H1 (cell line): ENCODE data around the gene UBE2H. TPM values are rescaled to one million over a fixed set of nuclear protein-coding genes. Genes with fewer than 3 reads are reported as not detected.

ENCODE experiments used
- BACH1 ChIP-seq: IDR thresholded peaks from 2 replicates; pipeline ENCODE4 v1.6.1; 2012; ENCODE audit warnings: low read length, improper control_type of control experiment
- BCL11A ChIP-seq, 2 experiments: IDR thresholded peaks; one replicate each; pipeline ENCODE4 v1.6.1; 2011; ENCODE audit warnings: low read depth in 2 of 2, low read length in 2 of 2, mild to moderate bottlenecking in 2 of 2
- JUND ChIP-seq: IDR thresholded peaks from 2 replicates; pipeline ENCODE4 v1.6.1; 2011; ENCODE audit warnings: mild to moderate bottlenecking, improper control_type of control experiment, low read length
- polyA plus RNA-seq, 7 experiments: library from polyadenylated mRNA; depleted of rRNA in 3 of 7; stranded (reverse) in 5 of 7; unstranded in 2 of 7; fragments of >200 nt in 5 of 7; fragments of 200-250 nt in 2 of 7; gene quantifications; 1 replicate in 5 of 7; 2 replicates in 1 of 7; 4 replicates in 1 of 7; pipeline versions ENCODE4 v1.2.1 to v1.2.3, GENCODE V29; 2011 to 2013; ENCODE audit warnings: missing spikeins in 2 of 7, mixed read lengths in 2 of 7
- total RNA-seq: library from RNA; stranded (reverse); fragmentation: NEBNext Ultra II Directional; extraction: Animal tissue kit (Norgen Biotek cat#: 25700); gene quantifications from 2 replicates; pipeline ENCODE4 v1.2.1, GENCODE V29; 2021
- TF ChIP-seq, protein P1 (sequence below): fragments of 300-600 bp; sonication (generic); IDR thresholded peaks from 2 replicates; pipeline ENCODE4 v1.7.1; 2012; ENCODE audit warnings: low read length, moderate library complexity, mild to moderate bottlenecking, inconsistent platforms; ENCODE audit not compliant: insufficient replicate concordance
- TF ChIP-seq, protein P2 (sequence below): IDR thresholded peaks from 2 replicates; pipeline ENCODE4 v1.6.1; 2012; ENCODE audit warnings: inconsistent platforms

Gene UBE2H
- total and polyA plus RNA-seq, 2 of the 8 experiments (the other 6 are each of a cell fraction or from before 2014, with no cell fraction given) = 30.6 to 62.2 TPM

DNA sequence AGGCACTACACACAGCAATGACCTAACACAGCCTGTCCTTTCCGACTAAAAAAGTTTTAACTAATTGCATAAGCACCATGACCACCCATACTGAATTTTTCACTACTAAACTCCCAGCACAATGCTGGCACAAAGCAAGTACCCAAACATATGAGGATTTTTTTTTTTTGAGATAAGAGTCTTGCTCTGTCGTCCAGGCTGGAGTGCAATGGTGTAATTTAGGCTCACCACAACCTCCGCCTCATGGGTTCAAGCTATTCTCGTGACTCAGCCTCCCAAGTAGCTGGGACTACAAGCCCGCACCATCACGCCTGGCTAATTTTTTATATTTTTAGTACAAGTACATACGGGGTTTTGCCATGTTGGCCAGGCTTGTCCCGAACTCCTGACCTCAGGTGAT lies 5.1 kb downstream of the UBE2H start (continued):
- TF ChIP-seq, protein P1, sequence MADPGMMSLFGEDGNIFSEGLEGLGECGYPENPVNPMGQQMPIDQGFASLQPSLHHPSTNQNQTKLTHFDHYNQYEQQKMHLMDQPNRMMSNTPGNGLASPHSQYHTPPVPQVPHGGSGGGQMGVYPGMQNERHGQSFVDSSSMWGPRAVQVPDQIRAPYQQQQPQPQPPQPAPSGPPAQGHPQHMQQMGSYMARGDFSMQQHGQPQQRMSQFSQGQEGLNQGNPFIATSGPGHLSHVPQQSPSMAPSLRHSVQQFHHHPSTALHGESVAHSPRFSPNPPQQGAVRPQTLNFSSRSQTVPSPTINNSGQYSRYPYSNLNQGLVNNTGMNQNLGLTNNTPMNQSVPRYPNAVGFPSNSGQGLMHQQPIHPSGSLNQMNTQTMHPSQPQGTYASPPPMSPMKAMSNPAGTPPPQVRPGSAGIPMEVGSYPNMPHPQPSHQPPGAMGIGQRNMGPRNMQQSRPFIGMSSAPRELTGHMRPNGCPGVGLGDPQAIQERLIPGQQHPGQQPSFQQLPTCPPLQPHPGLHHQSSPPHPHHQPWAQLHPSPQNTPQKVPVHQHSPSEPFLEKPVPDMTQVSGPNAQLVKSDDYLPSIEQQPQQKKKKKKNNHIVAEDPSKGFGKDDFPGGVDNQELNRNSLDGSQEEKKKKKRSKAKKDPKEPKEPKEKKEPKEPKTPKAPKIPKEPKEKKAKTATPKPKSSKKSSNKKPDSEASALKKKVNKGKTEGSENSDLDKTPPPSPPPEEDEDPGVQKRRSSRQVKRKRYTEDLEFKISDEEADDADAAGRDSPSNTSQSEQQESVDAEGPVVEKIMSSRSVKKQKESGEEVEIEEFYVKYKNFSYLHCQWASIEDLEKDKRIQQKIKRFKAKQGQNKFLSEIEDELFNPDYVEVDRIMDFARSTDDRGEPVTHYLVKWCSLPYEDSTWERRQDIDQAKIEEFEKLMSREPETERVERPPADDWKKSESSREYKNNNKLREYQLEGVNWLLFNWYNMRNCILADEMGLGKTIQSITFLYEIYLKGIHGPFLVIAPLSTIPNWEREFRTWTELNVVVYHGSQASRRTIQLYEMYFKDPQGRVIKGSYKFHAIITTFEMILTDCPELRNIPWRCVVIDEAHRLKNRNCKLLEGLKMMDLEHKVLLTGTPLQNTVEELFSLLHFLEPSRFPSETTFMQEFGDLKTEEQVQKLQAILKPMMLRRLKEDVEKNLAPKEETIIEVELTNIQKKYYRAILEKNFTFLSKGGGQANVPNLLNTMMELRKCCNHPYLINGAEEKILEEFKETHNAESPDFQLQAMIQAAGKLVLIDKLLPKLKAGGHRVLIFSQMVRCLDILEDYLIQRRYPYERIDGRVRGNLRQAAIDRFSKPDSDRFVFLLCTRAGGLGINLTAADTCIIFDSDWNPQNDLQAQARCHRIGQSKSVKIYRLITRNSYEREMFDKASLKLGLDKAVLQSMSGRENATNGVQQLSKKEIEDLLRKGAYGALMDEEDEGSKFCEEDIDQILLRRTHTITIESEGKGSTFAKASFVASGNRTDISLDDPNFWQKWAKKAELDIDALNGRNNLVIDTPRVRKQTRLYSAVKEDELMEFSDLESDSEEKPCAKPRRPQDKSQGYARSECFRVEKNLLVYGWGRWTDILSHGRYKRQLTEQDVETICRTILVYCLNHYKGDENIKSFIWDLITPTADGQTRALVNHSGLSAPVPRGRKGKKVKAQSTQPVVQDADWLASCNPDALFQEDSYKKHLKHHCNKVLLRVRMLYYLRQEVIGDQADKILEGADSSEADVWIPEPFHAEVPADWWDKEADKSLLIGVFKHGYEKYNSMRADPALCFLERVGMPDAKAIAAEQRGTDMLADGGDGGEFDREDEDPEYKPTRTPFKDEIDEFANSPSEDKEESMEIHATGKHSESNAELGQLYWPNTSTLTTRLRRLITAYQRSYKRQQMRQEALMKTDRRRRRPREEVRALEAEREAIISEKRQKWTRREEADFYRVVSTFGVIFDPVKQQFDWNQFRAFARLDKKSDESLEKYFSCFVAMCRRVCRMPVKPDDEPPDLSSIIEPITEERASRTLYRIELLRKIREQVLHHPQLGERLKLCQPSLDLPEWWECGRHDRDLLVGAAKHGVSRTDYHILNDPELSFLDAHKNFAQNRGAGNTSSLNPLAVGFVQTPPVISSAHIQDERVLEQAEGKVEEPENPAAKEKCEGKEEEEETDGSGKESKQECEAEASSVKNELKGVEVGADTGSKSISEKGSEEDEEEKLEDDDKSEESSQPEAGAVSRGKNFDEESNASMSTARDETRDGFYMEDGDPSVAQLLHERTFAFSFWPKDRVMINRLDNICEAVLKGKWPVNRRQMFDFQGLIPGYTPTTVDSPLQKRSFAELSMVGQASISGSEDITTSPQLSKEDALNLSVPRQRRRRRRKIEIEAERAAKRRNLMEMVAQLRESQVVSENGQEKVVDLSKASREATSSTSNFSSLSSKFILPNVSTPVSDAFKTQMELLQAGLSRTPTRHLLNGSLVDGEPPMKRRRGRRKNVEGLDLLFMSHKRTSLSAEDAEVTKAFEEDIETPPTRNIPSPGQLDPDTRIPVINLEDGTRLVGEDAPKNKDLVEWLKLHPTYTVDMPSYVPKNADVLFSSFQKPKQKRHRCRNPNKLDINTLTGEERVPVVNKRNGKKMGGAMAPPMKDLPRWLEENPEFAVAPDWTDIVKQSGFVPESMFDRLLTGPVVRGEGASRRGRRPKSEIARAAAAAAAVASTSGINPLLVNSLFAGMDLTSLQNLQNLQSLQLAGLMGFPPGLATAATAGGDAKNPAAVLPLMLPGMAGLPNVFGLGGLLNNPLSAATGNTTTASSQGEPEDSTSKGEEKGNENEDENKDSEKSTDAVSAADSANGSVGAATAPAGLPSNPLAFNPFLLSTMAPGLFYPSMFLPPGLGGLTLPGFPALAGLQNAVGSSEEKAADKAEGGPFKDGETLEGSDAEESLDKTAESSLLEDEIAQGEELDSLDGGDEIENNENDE = no peak
- TF ChIP-seq BCL11A (IDR thresholded peaks at IDR 0.05; ENCODE audit: low read depth in 2 of 2, low read length in 2 of 2) (no peak), BACH1 (no peak), JUND (no peak)
- TF ChIP-seq, protein P2, sequence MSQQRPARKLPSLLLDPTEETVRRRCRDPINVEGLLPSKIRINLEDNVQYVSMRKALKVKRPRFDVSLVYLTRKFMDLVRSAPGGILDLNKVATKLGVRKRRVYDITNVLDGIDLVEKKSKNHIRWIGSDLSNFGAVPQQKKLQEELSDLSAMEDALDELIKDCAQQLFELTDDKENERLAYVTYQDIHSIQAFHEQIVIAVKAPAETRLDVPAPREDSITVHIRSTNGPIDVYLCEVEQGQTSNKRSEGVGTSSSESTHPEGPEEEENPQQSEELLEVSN = no peak
